HG02938 (cell line): ENCODE measurements around the gene PRAMEF1.
"Not testable (repeated sequence)": the region's sequence is repeated elsewhere in the genome, so short reads cannot be mapped to it uniquely, and the experiment has no call there.

Experiments used
- ATAC-seq: cut with Tn5 transposase; IDR thresholded peaks from one replicate; pipeline ENCODE4 v1.9.1; 2021; ENCODE audit warnings: mild to moderate bottlenecking, moderate library complexity; ENCODE audit not compliant: unreplicated experiment

Gene PRAMEF1

DNA sequence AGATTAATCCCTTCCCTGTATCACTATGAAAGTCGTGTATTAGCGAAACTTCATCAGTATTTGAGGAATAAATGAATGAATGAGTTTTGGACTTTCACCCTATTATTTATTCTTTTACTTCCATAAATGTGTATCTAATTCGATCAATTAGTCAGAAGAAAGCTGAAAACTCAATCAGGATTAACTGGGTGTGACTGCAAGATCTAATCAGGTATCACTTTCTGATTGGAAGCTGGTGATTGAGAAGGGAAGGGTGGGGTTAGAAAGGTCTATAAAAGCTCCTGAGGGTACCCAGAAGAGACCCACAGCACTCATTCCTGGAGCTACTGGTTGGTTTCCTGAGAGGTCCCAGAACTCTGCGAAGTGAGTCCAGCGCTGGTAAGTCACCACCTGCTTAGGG lies at the start of gene PRAMEF1:
Gene PRAMEF1, plus strand, starts transcription at position 301 of the 400 bp plus-strand sequence. CDS start 1,831 bp downstream, outside the sequence.
- not testable (repeated sequence) for ATAC-seq

- ATAC-seq = no peak
Observed at GRCh38 chr1:12741946-12742345, 49.3 kb upstream of the PRAMEF1 start.

DNA sequence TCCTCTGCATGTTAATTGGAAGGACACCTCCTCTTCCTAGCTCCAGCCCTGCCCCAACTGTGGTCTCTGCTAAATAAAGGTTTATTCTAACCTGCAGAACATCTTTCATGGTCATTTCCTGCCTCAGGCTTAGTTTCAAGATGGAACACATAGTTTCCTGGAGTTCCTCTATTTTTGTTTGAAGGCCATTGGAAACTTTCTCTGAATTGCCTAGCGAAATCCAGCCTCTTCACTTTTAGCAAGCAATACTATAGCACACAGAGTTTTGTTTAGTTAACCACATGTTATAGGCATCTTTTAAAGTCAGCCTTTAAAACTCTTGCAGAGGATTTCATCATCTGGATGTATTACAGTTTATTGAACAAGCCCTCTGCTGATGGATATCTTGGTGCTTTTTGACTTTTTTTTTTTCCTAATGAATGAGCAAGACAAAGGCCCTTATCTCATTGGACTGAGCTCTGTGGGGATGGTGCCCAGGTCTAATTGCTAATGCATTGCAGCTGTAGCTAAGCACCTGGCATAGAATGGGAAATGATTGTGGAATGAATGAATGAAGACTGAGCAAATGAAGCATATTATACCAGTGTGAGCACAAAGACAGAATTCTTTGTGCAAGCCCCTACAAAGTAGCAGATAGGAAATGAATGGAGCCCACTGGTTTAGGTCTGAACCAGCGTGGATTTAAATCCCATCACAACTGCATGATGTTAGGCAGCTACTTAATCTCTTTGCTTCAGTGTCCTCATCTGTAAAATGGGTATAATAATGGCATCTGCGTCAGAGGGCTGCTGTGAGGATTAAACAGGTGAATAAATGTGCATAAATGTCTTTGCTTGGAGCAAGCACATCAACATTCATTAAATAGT lies 45.8 kb upstream of the PRAMEF1 start:
- ATAC-seq = no peak

GRCh38 chr1:12745992-12746323 lies 45.2 kb upstream of the PRAMEF1 start, which contains the start of gene CFAP107:
TSS of gene CFAP107 (plus strand) at chr1:12746200. CDS start at chr1:12746431, 231 bp downstream.
- peak; percentile 47 for ATAC-seq

DNA sequence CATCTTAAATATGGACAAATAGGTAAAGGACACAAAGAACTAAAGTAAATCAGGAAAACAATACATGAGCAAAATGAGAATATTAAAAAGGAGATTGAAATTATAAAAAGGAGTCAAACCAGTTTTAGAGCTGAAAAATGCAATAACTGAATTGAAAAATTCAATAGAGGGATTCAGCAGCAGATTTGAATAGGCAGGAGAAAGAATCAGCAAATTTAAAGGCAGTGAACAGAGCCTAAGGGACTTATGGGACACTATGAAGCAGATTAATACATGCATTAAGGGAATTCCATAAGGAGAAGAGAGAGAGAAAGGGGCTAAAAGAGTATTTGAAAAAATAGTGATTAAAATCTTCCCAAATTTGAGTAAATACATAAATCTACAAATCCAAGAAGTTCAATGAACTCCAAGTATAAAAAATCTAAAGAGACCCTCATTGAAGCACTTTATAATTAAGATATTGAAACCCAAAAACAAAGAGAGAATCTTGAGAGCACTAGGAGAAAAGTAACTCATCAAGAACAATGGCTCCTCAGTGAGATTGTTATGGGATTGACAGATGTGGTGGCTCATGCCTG lies 42.3 kb upstream of the PRAMEF1 start:
- ATAC-seq = no peak

DNA sequence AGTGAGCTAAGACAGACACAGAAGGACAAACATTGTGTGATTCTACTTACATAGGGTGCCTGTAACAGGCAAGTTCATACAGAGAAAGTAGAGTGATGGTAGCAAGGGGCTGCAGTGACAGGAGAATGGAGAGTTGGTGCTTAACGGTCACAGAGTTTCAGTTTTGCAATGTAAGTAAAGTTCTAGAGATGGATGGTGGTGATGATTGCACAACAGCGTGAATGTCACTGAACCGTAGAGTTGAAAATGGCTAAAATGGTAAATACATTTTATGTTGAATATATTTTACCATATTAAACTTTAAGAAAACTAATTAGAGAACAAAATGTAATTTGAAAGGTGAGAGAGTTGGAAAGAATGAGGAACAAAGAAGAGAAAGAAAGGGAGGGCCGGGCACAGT lies 36.5 kb upstream of the PRAMEF1 start:
- no peak for ATAC-seq

DNA sequence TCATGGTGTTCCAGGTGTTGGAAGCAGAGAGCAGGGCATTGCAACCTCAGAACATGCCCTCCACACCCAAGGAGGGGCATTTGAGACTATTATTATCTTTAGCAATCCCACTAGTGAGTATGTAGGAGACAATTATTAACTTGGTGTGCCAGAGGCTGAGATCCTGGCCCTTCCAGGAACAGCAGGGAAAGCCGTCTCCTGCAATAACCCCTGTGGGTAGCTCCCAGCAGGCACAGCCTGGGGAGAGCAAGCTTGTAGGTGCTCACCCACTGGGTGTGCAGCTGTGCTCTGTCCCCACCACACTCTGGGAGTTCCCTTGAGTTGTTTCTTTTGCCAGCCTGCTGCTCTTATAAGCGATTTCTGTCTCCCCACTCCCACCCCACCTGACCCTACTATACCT lies 34.9 kb upstream of the PRAMEF1 start:
- ATAC-seq = no peak

GRCh38 chr1:12756768-12757413 lies 34.3 kb upstream of the PRAMEF1 start:
- no peak for ATAC-seq

DNA sequence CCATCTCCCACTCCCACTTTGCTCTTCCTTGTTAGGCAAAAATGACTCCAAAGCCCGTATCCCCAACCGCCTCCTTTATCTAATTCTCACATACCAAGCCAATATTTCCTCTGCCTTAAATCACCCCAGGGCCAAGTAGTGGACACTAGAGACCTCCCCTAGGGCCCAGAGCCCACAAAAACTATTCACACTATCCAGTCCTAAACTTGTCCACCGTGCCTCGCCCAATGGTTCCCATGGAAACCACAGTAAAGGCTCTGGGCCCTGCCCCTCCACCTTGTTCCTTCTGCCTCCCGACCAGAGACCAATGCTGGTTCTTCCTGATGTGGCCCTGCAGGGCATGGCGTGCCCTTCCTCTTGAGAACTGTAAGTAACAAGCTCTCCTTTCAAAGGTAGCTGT lies 33.4 kb upstream of the PRAMEF1 start:
- no peak for ATAC-seq

DNA sequence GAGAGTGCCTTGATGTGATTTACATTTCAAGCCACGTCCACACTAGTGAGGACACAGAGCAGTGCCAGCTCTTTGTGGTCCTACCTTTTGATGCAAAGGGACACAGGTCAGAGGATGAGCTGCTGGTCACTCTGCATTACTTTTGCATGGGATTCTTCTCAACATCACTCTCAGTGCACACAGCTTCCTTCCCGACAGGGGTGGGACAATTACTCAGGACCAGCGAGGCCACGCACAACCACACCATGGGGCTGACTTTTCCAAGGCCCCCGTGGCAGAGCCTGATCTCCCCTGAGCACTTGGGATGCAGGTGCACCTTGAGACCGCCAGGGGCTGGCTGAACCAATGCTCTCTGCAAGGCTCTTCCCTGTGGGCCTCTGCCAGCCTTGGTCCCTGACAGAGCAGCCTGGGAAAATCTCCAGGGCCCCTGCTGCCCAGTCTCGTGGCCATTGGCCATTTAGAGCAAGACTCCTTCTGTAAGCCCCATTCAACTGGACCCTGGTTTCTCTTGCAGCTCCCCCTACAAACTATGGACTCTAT lies 30.9 kb upstream of the PRAMEF1 start:
- no peak for ATAC-seq

DNA sequence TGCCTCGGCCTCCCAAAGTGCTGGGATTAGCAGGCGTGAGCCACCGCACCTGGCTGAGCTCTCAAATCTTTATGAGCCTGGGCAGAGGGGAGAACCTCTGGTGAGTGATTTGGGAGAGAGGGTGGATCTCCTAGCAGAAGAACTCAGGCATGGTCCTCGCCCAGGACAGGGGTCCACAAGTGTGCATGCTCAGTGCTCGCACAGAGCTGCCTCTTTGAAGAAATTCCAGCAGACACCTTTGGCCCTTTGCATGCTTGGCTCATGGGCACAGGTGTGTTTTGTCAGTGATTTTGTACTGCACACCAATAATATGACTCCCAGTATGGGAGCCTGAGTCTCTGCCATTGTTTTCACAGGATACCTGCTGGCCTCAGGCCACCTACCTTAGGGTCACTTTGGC lies 29.4 kb upstream of the PRAMEF1 start:
- no peak for ATAC-seq

GRCh38 chr1:12762766-12763165 lies 28.4 kb upstream of the PRAMEF1 start:
- ATAC-seq = no peak

DNA sequence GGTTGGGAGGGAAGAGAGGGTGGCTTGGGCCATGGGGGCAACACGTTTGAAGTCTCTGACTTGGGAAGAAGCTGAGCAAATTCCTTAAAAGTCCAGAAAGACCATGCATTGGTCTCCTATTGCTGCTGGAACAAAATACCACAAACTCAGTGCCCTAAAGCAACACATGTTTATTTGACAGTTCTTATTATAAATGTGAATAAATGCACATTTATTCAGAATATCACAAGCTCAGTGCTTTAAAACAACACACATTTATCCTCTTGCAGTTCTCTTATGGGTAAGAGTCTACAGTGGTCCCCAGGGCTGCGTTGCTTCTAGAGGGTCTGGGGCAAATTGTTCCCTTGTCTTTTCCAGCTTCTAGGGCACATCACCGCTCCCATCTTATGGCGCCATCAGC lies 27.7 kb upstream of the PRAMEF1 start:
- ATAC-seq = no peak

- ATAC-seq = no peak
Observed at GRCh38 chr1:12764016-12764415, 27.2 kb upstream of the PRAMEF1 start.

- ATAC-seq = no peak
Observed at GRCh38 chr1:12769031-12769430, 22.2 kb upstream of the PRAMEF1 start.

GRCh38 chr1:12769976-12770505 lies 21.2 kb upstream of the PRAMEF1 start:
- no peak for ATAC-seq

DNA sequence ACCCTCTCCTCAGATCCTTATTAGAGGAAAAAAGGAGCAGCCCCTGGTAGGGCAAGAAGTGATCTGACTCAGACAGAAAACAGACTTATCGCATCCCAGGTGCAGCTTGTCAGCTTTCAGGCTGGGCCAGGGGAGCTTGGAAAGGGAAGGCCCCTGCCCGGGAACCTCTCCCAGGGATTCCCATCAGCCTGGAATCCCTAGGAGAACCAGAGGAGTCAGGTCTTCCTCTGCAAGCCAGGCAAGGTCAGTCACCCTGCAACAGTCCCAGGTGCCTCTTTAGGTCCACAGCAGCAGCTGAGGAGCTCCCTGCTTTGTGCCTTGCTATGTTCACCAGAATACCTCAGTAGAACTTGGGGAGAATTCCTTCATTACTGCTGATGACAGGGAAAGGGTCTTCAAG lies 20.6 kb upstream of the PRAMEF1 start:
- ATAC-seq = no peak

DNA sequence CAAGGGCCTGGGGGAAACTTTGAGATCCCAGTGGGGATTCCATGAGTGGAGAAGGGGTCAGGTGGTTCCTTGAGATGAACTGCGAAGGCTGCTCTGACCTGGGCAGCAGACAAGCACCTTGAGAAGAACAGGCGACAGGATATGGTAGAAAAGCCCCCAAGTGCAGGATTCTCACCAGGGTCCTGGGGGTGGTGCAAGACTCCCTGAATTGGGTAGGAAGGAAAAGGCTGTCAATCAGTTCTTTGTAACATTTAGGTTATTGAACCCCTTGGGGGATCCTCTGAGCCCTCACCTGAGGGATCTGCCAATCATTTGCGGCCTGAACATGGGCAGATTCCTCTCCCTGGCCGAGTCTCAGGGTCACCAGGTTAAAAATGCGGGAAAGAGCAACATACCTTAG lies 20.0 kb upstream of the PRAMEF1 start:
- ATAC-seq = no peak

- no peak for ATAC-seq
Observed at GRCh38 chr1:12772520-12772919, 18.7 kb upstream of the PRAMEF1 start.

GRCh38 chr1:12773438-12773837 lies 17.8 kb upstream of the PRAMEF1 start, which contains the start of gene PRAMEF12:
TSS of gene PRAMEF12 (plus strand) at chr1:12773738. CDS start at chr1:12774868, 1,130 bp downstream.
- ATAC-seq = no peak

- ATAC-seq = no peak
Observed at GRCh38 chr1:12774801-12775345, 16.3 kb upstream of the PRAMEF1 start.
